Stimulated activated naive CD8-positive, alpha-beta T cell treated with anti-CD3 and anti-CD28 coated beads, Interleukin-15, amount 100 ng/mL, for 72 hours (primary cell): Measurements from ENCODE around the gene SMIM11.

Experiments used
- ATAC-seq: fragments of 150-1000 bp; cut with Tn5 transposase; 2 replicates; pipeline ENCODE4 v1.10.0; 2021; ENCODE audit warnings: mild to moderate bottlenecking, moderate library complexity
- DNase-seq, 2 donors: peaks; one replicate each; pipeline ENCODE4 v3.0.0; 2021 to 2022
- H3K27ac Mint-ChIP-seq, 2 donors: one replicate each; pipeline ENCODE4 v1.8.0; 2022; ENCODE audit warnings: mild to moderate bottlenecking in 2 of 2, mixed read lengths in 2 of 2, moderate library complexity in 2 of 2
- H3K27me3 Mint-ChIP-seq: one replicate; pipeline ENCODE4 v1.8.0; 2022; ENCODE audit warnings: mixed read lengths
- H3K4me1 Mint-ChIP-seq: one replicate; pipeline ENCODE4 v1.8.0; 2022; ENCODE audit warnings: mild to moderate bottlenecking, mixed read lengths
- H3K4me3 Mint-ChIP-seq, 2 donors: one replicate each; pipeline ENCODE4 v1.8.0; 2022; ENCODE audit warnings: mild to moderate bottlenecking in 2 of 2, mixed read lengths in 2 of 2, moderate library complexity in 1 of 2
- H3K9me3 Mint-ChIP-seq, 2 donors: one replicate each; pipeline ENCODE4 v1.8.0; 2022; ENCODE audit warnings: mixed read lengths in 2 of 2

SMIM11 gene

DNA sequence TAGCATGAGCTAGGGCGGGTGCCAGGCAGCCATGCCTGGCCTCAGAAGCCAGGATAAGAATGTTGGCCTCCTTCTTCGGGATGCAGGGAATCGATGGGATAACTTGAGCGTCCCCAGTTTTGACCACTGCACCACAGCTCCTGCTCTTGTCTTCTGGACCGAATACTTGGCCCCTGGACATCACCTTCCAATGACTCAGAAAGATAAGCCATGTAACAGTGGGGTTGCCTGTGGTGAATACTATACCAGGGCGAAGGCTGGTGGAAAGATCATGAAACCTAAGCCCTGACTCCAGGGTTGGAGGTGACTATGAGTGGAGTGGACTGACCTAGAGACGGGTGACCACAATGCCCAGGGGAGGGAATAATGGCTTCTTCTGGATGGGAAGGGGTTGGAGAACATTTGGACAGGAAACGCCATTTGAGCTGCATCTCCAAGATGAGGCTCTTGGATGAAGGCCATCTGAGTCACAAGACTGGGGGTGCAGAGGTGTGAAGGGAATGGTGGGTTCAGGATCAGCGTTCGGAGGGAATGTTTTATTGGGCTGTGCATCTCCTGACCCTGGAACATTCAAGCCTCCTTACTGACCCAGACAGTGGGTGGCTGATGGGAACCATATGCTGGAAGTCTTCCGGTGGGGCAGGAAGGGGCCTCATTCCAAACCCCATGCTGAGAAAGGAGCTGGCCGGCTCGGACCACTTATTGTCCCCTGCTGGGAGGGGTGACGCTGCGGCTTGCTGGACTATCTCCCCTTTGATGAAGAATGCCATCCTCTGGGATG lies 30.0 kb upstream of the SMIM11 start:
- H3K4me1 Mint-ChIP-seq, result peaks cover 12% of the 10 kb centered on the region
- no peak overlapping the region for H3K4me3 Mint-ChIP-seq
- H3K27ac Mint-ChIP-seq, result no peak overlapping the region
- no peaks in the 10 kb centered on the region for H3K27me3 Mint-ChIP-seq
- ATAC-seq, result no peak
- no peaks in the 10 kb centered on the region for H3K9me3 Mint-ChIP-seq
- no peak for DNase-seq

DNA sequence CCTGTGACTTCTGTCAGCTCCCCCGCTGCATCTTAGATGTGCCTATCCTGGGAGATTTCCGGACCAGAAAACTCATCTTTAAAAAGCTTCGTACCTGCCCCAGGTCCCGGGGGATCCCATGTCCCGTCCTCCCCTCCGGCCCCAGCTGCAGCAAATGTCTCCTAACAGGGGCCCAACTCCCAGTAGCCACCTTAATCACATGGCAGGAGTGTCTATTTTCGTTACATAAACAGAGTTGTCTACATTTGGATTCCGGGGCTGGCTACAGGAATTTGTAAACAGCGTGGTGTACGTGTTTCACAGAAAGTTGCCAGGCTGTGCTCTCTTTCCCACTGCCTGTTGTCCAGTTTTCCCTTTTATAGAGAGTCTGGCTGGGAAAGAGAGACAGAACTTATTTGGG lies 29.4 kb upstream of the SMIM11 start:
- ATAC-seq, result no peak
- DNase-seq, result no peak
- peaks cover 7% of the 10 kb centered on the region for H3K4me1 Mint-ChIP-seq
- no peaks in the 10 kb centered on the region for H3K9me3 Mint-ChIP-seq
- H3K4me3 Mint-ChIP-seq, result no peak overlapping the region
- no peaks in the 10 kb centered on the region for H3K27me3 Mint-ChIP-seq
- no peak overlapping the region for H3K27ac Mint-ChIP-seq

DNA sequence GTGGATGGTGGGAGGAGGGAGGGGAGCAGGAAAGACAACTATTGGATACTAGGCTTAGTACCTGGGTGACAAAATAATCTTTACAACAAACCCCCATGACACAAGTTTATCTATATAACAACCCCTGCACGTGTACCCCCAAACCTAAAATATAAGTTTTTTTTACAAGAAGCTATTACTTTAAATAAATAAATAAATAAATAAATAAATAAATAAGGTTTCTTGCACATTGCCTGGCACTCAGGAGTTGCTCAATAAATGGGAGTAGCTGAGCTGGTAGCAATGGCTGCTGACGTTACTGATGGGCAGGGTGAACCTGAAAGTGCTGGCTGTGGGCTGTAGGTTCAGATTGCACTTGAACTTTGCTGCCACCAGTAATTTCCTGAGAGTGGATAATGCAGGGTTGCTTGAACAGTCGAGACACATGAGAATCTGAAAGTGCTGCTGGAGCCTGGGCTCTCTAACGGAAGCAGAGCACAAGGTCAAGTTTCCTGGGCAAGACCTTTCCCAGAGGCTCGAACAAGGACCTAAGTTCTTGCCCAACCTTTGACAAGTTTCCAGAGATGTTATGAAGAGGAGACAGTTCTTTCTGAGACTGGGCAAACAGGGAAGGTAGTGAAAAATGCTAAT lies 26.3 kb upstream of the SMIM11 start:
- Mint-ChIP-seq H3K9me3 (no peaks in the 10 kb centered on the region), H3K27ac (no peak overlapping the region), H3K27me3 (no peaks in the 10 kb centered on the region), H3K4me1 (peaks cover 13% of the 10 kb centered on the region), H3K4me3 (no peak overlapping the region)
- DNase-seq (no peak), ATAC-seq (no peak)

DNA sequence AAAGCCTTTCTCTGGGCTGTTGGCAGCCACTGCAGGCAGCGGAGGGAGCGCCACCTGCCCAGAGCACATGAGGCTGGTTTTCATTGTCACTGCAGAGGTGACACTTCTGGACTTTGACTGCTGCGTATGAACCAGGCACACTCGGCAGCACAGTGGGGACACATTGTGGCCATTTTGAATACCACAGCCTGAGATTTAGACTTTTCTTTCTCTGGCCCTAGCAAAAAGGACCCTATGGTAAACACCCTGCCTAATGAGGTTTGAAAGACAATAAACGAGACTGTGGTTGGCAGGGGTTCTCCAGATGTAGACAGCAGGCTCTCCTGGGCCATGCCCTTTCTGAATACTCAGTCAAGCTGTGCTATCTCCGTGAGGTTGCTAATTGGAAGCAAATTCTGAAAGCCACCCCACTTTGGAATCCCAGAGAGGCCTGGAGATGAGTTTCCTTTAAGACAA lies 23.5 kb upstream of the SMIM11 start:
- peak; percentile 32 to 33 for DNase-seq
- peak; percentile 84 for ATAC-seq
- no peak overlapping the region for H3K27ac Mint-ChIP-seq
- no peak overlapping the region for H3K4me3 Mint-ChIP-seq
- H3K9me3 Mint-ChIP-seq, result no peaks in the 10 kb centered on the region
- peaks cover 16% of the 10 kb centered on the region for H3K4me1 Mint-ChIP-seq
- peaks cover 22% of the 10 kb centered on the region for H3K27me3 Mint-ChIP-seq

DNA sequence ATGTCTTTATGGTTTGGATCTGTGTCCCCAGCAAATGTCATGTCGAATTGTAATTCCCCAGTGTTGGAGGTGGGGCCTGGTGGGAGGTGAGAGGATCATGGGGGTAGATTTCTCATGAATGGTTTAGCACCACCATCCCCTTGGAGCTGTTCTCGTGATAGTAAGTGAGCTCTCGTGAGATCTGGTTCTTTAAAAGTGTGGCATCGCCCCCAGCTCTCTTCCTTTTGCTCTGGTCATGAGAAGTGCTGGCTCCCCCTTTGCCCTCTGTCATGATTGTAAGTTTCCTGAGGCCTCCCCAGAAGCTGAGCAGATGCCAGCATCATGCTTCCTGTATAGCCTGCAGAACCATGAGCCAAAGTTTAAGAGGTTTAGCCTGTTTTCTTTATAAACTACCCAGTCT lies 22.8 kb upstream of the SMIM11 start:
- no peak for ATAC-seq
- H3K4me3 Mint-ChIP-seq, result no peak overlapping the region
- peaks cover 16% of the 10 kb centered on the region for H3K4me1 Mint-ChIP-seq
- peaks cover 22% of the 10 kb centered on the region for H3K27me3 Mint-ChIP-seq
- DNase-seq, result no peak
- no peak overlapping the region for H3K27ac Mint-ChIP-seq
- H3K9me3 Mint-ChIP-seq, result no peaks in the 10 kb centered on the region

DNA sequence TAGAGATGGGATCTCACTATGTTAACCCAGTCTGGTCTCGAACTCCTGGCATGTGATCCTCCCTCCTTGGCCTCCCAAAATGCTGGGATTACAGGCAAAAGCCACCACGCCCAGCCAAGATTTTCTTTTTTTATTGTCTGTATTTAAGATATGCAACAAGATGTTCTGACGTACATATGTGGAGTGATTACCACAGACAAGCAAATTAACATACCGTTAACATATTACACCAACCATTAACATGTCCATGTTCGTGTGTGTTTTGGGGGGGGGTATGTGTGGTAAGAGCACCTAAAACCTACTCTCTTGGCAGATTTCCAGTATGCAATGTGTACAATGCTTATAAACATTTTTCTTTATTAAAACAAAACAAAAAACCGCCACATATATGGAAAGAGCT lies 22.1 kb upstream of the SMIM11 start:
- H3K4me1 Mint-ChIP-seq, result peaks cover 10% of the 10 kb centered on the region
- no peak overlapping the region for H3K27ac Mint-ChIP-seq
- H3K9me3 Mint-ChIP-seq, result no peaks in the 10 kb centered on the region
- ATAC-seq (no peak), DNase-seq (no peak)
- H3K27me3 Mint-ChIP-seq, result peaks cover 22% of the 10 kb centered on the region
- no peak overlapping the region for H3K4me3 Mint-ChIP-seq

DNA sequence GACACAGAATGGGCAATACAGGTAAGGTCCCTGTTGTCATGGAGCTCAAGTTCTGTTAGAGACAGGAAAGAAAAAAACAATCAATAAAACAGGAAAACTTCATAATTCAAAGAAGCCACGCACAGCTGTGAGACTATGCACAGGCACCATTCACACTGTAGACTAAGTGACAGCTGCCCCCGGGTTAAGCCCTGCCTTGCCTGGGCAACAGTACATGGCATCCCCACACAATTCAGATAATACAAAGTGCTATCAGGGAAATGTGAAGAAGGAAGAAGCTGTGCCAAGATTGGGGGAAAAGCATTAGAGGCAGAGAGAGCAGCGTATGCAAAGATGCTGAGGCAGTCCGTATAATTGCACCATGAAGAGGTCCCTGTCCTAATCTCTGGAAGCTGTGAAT lies 20.5 kb upstream of the SMIM11 start:
- peak overlapping the region; percentile 9 to 42 for H3K27ac Mint-ChIP-seq
- DNase-seq, result no peak

DNA sequence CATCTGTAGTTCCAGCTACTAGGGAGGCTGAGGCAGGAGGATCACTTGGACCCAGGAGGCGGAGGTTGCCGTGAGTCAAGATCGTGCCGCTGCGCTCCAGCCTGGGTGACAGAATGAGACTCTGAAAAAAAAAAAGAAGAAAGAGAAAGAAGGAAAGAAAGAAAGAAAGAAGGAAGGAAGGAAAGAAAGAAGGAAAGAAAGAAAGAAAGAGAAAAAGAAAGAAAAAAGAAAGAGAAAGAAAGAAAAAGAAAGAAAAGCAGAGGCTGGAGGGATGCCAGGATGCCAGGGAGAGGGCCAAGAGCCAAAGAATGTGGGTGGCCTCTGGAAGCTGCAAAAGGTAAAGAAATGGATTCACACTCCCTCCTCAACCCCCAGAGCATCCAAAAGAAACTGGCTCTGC lies 19.7 kb upstream of the SMIM11 start:
- Mint-ChIP-seq H3K27ac (no peak overlapping the region), H3K9me3 (no peaks in the 10 kb centered on the region), H3K27me3 (peaks cover 22% of the 10 kb centered on the region), H3K4me1 (peaks cover 9% of the 10 kb centered on the region), H3K4me3 (no peak overlapping the region)
- DNase-seq (no peak), ATAC-seq (no peak)

More for the DNA sequence above, 20.5 kb upstream of the SMIM11 start:
- Mint-ChIP-seq H3K27me3 (peaks cover 22% of the 10 kb centered on the region), H3K4me3 (no peak overlapping the region), H3K9me3 (no peaks in the 10 kb centered on the region), H3K4me1 (peaks cover 9% of the 10 kb centered on the region)
- ATAC-seq, result no peak

DNA sequence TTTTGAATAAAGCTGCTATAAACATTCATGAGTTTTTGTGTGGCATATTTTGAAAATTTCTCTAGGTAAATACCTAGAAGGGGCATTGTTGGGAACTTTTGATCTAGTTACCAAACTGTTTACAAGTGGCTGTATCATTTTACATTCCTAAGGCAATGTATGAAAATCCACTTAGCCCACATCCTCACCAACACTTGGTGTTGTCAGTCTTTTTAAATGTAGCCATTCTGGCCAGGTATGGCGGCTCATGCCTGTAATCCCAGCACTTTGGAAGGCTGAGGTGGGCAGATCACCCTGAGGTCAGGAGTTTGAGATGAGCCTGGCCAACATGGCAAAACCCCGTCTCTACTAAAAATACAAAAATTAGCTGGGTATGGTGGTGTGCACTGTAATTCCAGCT lies 17.4 kb upstream of the SMIM11 start:
- no peak for ATAC-seq
- Mint-ChIP-seq H3K27ac (no peak overlapping the region), H3K27me3 (peaks cover 30% of the 10 kb centered on the region), H3K9me3 (no peaks in the 10 kb centered on the region), H3K4me3 (no peak overlapping the region), H3K4me1 (peaks cover 20% of the 10 kb centered on the region)
- no peak for DNase-seq

DNA sequence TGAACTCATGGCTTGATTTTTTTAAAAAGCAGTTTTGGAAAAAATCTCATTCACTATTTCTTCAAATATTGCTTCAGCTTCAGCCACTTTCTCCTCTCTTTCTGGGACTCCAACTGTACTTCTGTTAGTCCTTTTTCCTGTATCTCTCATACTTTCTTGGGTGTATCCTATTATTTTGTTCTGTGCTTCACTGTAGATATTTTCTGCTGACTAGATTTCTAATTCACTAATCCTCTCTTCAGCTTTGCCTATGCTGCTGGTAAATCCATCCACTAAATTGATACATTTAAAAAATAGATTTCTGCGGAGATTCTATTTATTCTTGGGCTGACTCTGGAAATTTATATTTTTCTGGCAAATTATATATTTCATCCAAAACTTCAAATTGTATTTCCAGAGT lies 16.4 kb upstream of the SMIM11 start:
- ATAC-seq (no peak), DNase-seq (no peak)
- Mint-ChIP-seq H3K27me3 (peaks cover 30% of the 10 kb centered on the region), H3K4me1 (peaks cover 15% of the 10 kb centered on the region), H3K4me3 (no peak overlapping the region), H3K9me3 (no peaks in the 10 kb centered on the region), H3K27ac (no peak overlapping the region)

DNA sequence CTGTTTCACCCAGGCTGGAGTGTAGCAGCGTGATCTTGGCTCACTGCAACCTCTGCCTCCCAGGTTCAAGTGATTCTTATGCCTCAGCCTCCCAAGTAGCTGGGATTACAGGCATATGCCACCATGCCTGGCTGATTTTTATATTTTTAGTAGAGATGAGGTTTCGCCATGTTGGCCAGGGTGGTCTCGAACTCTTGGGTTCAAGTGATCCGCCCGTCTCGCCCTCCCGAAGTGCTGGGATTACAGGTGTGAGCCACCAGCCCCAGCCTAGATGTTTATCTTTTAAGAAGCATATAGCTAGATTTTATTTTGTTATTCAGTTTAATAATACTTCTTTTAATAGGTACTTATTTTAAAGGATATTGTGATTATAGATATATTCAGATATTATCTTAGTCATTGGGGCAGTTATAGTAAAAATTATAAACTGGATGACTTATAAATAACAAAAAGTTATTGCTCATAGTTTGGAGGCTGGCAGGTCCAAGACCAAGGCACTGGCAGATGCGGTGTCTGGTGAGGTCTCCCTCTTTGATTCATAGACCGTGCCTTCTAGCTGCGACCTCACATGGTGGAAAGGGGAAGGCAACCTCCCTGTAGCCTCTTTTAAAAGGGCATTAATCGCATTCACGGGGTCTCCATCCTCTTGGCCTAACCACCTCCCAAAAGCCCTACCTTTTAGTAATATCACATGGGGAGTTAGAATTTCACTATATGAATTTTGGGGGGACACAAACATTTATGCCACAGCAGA lies 14.6 kb upstream of the SMIM11 start:
- DNase-seq, result no peak
- Mint-ChIP-seq H3K27me3 (peaks cover 20% of the 10 kb centered on the region), H3K4me1 (peaks cover 11% of the 10 kb centered on the region), H3K27ac (no peak overlapping the region), H3K4me3 (no peak overlapping the region), H3K9me3 (no peaks in the 10 kb centered on the region)
- ATAC-seq, result no peak

DNA sequence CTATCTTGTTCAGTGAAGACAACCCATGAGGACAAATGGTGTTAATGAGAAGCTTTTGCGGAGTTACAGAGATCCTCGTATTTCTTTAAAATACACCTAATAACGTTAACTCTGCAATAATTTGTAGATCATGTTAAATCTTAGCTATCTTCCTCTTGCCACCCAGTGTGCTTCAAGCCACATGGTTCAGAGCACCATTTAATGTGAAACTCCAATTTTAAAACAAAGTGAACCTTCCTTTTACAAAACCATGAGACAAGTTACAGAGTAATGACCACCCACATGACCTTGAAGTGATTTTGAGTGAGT lies 13.2 kb upstream of the SMIM11 start:
- Mint-ChIP-seq H3K27ac (no peak overlapping the region), H3K4me1 (peaks cover 11% of the 10 kb centered on the region), H3K4me3 (no peak overlapping the region), H3K27me3 (peaks cover 8% of the 10 kb centered on the region), H3K9me3 (no peaks in the 10 kb centered on the region)
- peak; percentile 26 for ATAC-seq
- no peak for DNase-seq

DNA sequence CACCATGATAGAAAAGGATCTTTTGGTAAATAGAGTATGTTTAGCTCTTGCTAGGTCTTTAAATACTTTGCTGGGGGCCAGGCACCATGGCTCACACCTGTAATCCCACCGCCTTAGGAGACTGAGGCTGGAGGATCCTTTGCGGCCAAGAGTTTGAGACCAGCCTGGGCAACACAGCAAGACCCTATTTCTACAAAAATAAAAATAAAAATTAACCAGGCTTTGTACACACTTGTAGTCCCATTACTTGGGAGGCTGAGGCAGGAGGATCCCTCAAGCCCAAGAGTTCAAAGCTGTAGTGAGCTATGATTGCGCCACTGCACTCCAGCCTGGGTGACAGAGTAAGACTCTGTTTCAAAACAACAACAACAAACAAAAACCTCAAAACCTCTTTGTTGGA lies 12.6 kb upstream of the SMIM11 start:
- Mint-ChIP-seq H3K27ac (no peak overlapping the region), H3K27me3 (peaks cover 8% of the 10 kb centered on the region), H3K9me3 (no peaks in the 10 kb centered on the region), H3K4me3 (no peak overlapping the region), H3K4me1 (peaks cover 11% of the 10 kb centered on the region)
- DNase-seq (no peak), ATAC-seq (no peak)

DNA sequence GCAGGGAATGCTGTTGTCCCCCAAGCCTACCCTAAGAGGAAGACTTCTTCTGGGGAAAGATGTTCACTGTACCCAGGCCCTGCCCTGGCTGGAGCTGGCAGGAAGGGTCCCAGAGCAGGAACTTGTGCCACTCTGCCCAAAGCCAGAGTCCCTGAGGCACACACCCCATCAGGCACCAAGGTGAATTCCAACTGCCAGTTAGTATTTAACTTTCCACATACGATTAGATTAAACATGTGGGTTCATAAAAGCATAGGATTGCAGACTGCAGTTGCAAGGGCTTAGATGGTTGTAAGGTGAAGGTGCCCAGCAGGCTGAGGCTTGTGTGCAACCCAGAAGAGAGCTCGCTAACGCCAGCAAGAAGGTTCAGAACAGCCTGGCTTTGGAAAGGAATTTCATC lies 11.6 kb upstream of the SMIM11 start, which contains the start of gene KCNE2:
Gene KCNE2 (plus strand): TSS at position 274 of the 400 bp plus-strand sequence. CDS start 6,473 bp downstream, outside the sequence.
- no peak within 1 kb of the TSS for H3K27ac Mint-ChIP-seq
- ATAC-seq, result no peak
- no peak for DNase-seq
- no peak within 1 kb of the TSS for H3K4me3 Mint-ChIP-seq
- H3K27me3 Mint-ChIP-seq, result peaks cover 13% of the 10 kb centered on the region
- peaks cover 11% of the 10 kb centered on the region for H3K4me1 Mint-ChIP-seq
- H3K9me3 Mint-ChIP-seq, result no peaks in the 10 kb centered on the region

DNA sequence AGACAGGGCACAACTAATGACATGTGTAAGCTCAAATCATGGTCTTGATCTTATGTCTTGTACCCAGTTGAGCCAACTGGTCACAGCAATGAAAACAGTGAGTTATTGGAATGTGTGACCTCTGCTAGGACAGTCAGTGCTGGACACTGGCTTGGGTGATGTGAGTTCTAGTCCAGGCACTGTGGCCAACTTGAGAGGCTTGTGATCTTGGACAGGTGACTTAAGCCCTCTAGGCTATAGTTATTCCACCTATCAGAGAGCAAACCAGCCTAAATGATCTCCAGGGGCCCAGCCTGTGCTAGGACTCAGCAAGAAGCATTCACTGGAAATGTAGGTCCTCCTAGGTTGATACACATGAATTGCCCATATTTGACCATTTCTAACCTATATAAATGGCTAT lies 10.4 kb upstream of the SMIM11 start:
- Mint-ChIP-seq H3K4me3 (no peak overlapping the region), H3K9me3 (no peaks in the 10 kb centered on the region), H3K4me1 (peaks cover 11% of the 10 kb centered on the region), H3K27me3 (peaks cover 23% of the 10 kb centered on the region), H3K27ac (no peak overlapping the region)
- DNase-seq (no peak), ATAC-seq (no peak)

DNA sequence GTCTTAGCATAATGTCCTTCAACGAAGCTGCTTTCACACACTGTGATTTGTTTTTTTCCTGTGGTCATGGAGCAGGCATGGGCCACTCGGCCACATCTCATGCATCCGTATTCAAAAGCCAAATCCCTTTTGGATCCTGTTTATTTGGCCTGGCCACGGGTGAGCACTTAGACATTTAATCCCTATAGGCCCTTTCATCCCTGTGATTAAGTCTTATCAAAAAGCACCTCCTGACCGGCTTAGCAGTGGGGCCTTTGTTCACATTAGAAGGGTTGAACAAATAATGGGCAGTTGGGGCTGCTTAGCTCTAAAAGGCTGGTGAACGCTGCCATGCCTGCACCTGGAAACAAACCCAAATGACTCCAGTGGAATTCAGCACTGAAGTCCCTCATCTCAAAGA lies 9.5 kb upstream of the SMIM11 start:
- no peak overlapping the region for H3K4me3 Mint-ChIP-seq
- no peak for ATAC-seq
- DNase-seq, result no peak
- H3K4me1 Mint-ChIP-seq, result peaks cover 11% of the 10 kb centered on the region
- peaks cover 29% of the 10 kb centered on the region for H3K27me3 Mint-ChIP-seq
- no peaks in the 10 kb centered on the region for H3K9me3 Mint-ChIP-seq
- H3K27ac Mint-ChIP-seq, result no peak overlapping the region
